ENCODE results near the gene EBF4.

The EBF4 gene

DNA sequence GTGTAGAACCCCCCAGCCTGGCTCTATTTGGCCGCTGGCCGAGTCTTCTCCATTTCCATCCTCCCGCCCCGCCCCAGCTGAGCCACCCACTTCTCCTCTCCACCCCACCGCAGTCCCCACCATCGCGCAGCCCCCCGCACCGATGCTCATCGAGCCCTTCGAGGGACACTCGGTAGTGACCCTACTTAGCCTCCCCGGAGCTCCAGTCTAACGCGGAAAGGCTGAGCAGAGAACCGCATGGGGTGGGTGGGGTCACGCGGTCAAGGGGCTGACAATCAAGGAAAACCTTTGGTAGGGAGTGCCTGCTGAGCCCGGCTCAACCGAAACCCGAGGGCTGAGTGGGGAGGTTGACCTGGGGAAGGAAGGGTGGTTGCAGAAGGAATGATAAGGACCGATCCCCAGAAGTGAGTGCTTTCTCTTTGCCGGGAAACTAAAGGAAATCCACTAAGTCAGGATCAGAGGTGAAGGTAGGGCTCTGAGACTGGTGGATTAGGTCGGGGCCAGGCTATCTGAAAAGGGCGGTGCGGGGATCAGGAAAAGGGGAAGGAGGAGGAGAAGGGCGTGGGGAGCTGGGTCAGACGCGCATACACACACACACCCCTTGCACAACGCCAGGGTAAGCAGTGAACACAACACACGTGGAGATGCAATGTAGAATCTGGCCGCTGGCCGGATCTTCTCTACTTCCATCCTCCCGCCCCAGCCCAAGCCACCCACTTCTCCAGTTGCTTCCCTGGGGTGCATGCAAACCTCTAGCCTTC, 58.1 kb downstream of the EBF4 start:
- H3K9me3 ChIP-seq (ENCODE audit: insufficient read depth, low read length) = no peaks in the 10 kb centered on the region
- no peaks in the 10 kb centered on the region for H4K20me1 ChIP-seq (ENCODE audit: low read depth, low read length)
- H3K36me3 ChIP-seq (ENCODE audit: low read length) = no peaks in the 10 kb centered on the region
- H3K9ac ChIP-seq (ENCODE audit: low read length) = no peak overlapping the region
- TF ChIP-seq, protein P1, sequence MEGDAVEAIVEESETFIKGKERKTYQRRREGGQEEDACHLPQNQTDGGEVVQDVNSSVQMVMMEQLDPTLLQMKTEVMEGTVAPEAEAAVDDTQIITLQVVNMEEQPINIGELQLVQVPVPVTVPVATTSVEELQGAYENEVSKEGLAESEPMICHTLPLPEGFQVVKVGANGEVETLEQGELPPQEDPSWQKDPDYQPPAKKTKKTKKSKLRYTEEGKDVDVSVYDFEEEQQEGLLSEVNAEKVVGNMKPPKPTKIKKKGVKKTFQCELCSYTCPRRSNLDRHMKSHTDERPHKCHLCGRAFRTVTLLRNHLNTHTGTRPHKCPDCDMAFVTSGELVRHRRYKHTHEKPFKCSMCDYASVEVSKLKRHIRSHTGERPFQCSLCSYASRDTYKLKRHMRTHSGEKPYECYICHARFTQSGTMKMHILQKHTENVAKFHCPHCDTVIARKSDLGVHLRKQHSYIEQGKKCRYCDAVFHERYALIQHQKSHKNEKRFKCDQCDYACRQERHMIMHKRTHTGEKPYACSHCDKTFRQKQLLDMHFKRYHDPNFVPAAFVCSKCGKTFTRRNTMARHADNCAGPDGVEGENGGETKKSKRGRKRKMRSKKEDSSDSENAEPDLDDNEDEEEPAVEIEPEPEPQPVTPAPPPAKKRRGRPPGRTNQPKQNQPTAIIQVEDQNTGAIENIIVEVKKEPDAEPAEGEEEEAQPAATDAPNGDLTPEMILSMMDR (IDR thresholded peaks at IDR 0.05; ENCODE audit: insufficient read depth, low read length, poor library complexity, severe bottlenecking) = no peak
- TF ChIP-seq EZH2phosphoT487 (conservative IDR thresholded peaks at IDR 0.05; ENCODE audit: low read length) = no peak
- H3K79me2 ChIP-seq (ENCODE audit: insufficient read depth, low read length) = no peaks in the 10 kb centered on the region
- no peak overlapping the region for H3K4me3 ChIP-seq (ENCODE audit: insufficient read depth, low read length, poor library complexity, severe bottlenecking)
- no peak overlapping the region for H3K27ac ChIP-seq (ENCODE audit: low read depth, low read length)
- no peaks in the 10 kb centered on the region for H3K9me2 ChIP-seq (replicated peaks; ENCODE audit: insufficient read depth, low read length)
- H3K4me2 ChIP-seq (ENCODE audit: low read depth, low read length, poor library complexity, severe bottlenecking) = no peak overlapping the region
- no peaks in the 10 kb centered on the region for H3K27me3 ChIP-seq (ENCODE audit: low read length)
- no peak overlapping the region for H2AFZ ChIP-seq (ENCODE audit: low read depth, low read length, severe bottlenecking)
- no peaks in the 10 kb centered on the region for H3F3A ChIP-seq (ENCODE audit: insufficient read depth)

DNA sequence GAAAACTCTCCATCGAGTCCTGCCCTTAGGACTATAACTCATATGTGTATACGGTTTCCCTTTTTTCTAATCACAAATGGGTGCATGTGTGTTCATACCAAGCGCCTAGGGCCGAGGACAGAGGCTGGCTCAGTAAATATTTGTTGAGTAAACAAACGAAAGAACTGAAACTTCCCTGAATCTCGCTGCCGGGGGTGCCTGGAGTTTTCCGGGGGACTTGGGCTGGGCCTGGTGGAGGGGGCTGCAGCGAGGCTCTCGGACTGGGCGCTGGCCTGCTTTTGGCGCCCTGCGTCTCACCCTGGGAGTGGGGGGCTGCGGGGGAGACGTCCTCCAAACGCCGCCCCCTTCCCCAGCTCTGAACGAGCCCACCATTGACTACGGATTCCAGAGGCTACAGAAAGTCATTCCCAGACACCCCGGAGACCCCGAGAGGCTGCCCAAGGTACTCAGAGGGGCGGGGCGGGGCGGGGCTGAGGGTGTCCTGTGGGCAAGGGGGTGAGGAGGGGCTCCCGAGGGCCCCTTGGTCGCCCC, 58.8 kb downstream of the EBF4 start:
- H3K27me3 ChIP-seq (ENCODE audit: low read length) = no peaks in the 10 kb centered on the region

DNA sequence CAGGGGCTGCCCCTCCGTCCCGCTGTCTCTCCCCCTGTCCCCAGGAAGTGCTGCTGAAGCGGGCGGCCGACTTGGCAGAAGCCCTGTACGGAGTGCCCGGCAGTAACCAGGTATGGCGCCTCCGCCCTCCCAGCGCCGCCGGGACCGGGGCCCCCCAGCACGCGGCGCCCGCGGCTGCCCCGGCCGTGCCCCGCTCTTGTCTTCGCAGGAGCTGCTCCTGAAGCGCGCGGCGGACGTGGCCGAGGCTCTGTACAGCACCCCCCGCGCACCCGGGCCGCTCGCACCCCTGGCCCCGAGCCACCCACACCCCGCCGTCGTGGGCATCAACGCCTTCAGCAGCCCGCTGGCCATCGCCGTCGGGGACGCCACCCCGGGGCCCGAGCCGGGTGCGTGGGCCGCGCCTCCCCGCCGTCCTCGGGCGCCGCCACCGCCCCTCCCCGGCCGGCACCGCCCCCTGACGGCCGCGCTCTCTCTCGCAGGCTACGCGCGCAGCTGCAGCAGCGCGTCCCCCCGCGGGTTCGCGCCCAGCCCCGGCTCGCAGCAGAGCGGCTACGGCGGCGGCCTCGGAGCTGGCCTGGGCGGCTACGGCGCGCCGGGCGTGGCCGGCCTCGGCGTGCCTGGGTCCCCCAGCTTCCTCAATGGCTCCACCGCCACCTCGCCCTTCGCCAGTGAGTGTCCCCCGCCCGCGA, 59.4 kb downstream of the EBF4 start:
- Histone ChIP-seq H3K9me3 (ENCODE audit: insufficient read depth, low read length) (no peaks in the 10 kb centered on the region), H2AFZ (ENCODE audit: low read depth, low read length, severe bottlenecking) (no peak overlapping the region), H3K9ac (ENCODE audit: low read length) (no peak overlapping the region; the same call in 1 of the 2 replicates), H3K27me3 (ENCODE audit: low read length) (no peaks in the 10 kb centered on the region), H3K4me3 (ENCODE audit: insufficient read depth, low read length, poor library complexity, severe bottlenecking) (peak overlapping the region; percentile 39), H3K27ac (ENCODE audit: low read depth, low read length) (no peak overlapping the region), H3K79me2 (ENCODE audit: insufficient read depth, low read length) (no peaks in the 10 kb centered on the region), H4K20me1 (ENCODE audit: low read depth, low read length) (no peaks in the 10 kb centered on the region), H3K9me2 (replicated peaks; ENCODE audit: insufficient read depth, low read length) (no peaks in the 10 kb centered on the region), H3K36me3 (ENCODE audit: low read length) (no peaks in the 10 kb centered on the region), H3F3A (ENCODE audit: insufficient read depth) (no peaks in the 10 kb centered on the region), H3K4me2 (ENCODE audit: low read depth, low read length, poor library complexity, severe bottlenecking) (peak overlapping the region; percentile 43)
- TF ChIP-seq EZH2phosphoT487 (conservative IDR thresholded peaks at IDR 0.05; ENCODE audit: low read length) = no peak
- TF ChIP-seq, protein P1 (IDR thresholded peaks at IDR 0.05; ENCODE audit: insufficient read depth, low read length, poor library complexity, severe bottlenecking) = no peak

More for the DNA sequence above, 58.8 kb downstream of the EBF4 start:
- no peak overlapping the region for H3K4me2 ChIP-seq (ENCODE audit: low read depth, low read length, poor library complexity, severe bottlenecking)
- H2AFZ ChIP-seq (ENCODE audit: low read depth, low read length, severe bottlenecking) = no peak overlapping the region
- H3K36me3 ChIP-seq (ENCODE audit: low read length) = no peaks in the 10 kb centered on the region
- H3K27ac ChIP-seq (ENCODE audit: low read depth, low read length) = no peak overlapping the region
- no peak overlapping the region for H3K9ac ChIP-seq (ENCODE audit: low read length)
- no peaks in the 10 kb centered on the region for H3K9me3 ChIP-seq (ENCODE audit: insufficient read depth, low read length)
- no peak overlapping the region for H3K4me3 ChIP-seq (ENCODE audit: insufficient read depth, low read length, poor library complexity, severe bottlenecking)
- H3F3A ChIP-seq (ENCODE audit: insufficient read depth) = no peaks in the 10 kb centered on the region
- no peaks in the 10 kb centered on the region for H4K20me1 ChIP-seq (ENCODE audit: low read depth, low read length)
- no peaks in the 10 kb centered on the region for H3K9me2 ChIP-seq (replicated peaks; ENCODE audit: insufficient read depth, low read length)
- H3K79me2 ChIP-seq (ENCODE audit: insufficient read depth, low read length) = no peaks in the 10 kb centered on the region
- TF ChIP-seq EZH2phosphoT487 (conservative IDR thresholded peaks at IDR 0.05; ENCODE audit: low read length) = no peak
- TF ChIP-seq, protein P1 (IDR thresholded peaks at IDR 0.05; ENCODE audit: insufficient read depth, low read length, poor library complexity, severe bottlenecking) = no peak

All from SU-DHL-6 (cell line).